ENCODE results near the gene ABCB1. TPM values are rescaled to one million over a fixed set of nuclear protein-coding genes. Genes with fewer than 3 reads are reported as not detected.
A peak's percentile ranks its signal among the peaks of the same experiment; 100 is the strongest.

The ABCB1 gene
- total RNA-seq, 2 donors from 2014 or later, result 1.5 to 3.0 TPM

DNA sequence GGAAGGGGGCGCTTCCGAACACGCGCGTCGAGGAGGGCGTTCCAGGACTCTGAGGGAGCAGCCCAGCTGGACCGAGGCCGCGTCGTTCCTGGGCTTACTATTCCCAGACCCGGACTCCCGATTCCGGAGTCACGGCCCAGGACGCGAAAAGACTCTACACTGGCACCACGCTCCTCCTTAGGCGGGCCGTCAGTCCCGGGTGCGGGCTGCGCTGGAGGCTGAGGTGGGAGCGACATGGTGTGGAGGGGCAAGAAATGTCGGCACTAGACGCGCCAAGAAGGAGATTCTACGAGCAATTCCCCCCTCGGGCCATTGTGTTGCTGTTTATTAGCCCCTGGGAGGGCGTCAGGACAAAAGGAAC is 26.9 kb upstream of the ABCB1 start:
- no peaks in the 10 kb centered on the region for H3K27me3 ChIP-seq
- no peaks in the 10 kb centered on the region for H3K36me3 ChIP-seq
- peak overlapping the region; percentile 65 to 79 for H3K27ac ChIP-seq
- no peaks in the 10 kb centered on the region for H3K9me3 ChIP-seq
- no peak for DNase-seq (ENCODE audit: low spot score)
- peaks cover 0 to 14% of the 10 kb centered on the region in 2 donors for H3K4me1 ChIP-seq
- H3K4me3 ChIP-seq, result peak overlapping the region; percentile 58 to 62
- TF ChIP-seq, protein P1, sequence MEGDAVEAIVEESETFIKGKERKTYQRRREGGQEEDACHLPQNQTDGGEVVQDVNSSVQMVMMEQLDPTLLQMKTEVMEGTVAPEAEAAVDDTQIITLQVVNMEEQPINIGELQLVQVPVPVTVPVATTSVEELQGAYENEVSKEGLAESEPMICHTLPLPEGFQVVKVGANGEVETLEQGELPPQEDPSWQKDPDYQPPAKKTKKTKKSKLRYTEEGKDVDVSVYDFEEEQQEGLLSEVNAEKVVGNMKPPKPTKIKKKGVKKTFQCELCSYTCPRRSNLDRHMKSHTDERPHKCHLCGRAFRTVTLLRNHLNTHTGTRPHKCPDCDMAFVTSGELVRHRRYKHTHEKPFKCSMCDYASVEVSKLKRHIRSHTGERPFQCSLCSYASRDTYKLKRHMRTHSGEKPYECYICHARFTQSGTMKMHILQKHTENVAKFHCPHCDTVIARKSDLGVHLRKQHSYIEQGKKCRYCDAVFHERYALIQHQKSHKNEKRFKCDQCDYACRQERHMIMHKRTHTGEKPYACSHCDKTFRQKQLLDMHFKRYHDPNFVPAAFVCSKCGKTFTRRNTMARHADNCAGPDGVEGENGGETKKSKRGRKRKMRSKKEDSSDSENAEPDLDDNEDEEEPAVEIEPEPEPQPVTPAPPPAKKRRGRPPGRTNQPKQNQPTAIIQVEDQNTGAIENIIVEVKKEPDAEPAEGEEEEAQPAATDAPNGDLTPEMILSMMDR (IDR thresholded peaks at IDR 0.05), result no peak

DNA sequence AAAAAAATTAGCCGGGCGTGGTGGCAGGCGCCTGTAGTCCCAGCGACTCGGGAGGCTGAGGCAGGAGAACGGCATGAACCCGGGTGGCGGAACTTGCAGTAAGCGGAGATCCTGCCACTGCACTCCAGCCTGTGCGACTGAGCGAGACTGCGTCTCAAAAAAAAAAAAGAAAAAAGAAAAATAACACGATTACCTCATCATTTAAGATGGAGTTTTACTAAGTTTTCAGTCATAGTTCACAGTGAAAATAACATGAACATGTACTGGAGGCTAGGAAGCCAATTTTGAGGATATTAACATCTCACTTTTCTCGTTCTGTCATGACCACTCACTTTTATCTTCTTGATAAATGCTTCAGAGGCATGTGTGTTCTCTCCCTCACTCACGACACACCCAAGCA is 24.4 kb upstream of the ABCB1 start:
- Histone ChIP-seq H3K36me3 (no peaks in the 10 kb centered on the region), H3K27ac (no peak overlapping the region), H3K4me3 (no peak overlapping the region), H3K4me1 (peaks cover 0 to 14% of the 10 kb centered on the region in 2 donors), H3K27me3 (no peaks in the 10 kb centered on the region), H3K9me3 (no peaks in the 10 kb centered on the region)
- TF ChIP-seq, protein P1 (IDR thresholded peaks at IDR 0.05), result no peak
- DNase-seq (ENCODE audit: low spot score), result no peak

DNA sequence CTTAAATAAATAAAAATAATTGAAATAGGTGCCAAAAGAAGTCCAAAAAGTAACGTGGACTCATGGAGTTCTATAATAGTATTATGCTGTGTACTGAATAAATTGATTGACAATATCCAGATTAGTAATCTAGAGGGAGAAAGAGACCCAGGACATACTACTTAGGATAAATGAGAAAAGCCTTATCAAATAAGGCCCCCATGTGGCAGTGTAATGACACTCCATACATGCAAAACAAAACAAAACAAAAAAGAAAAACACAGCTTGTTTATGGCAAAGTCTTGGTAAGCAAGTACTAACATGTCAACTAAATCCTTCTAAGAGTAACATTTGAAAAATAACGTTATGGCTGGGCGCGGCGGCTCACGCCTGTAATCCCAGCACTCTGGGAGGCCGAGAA is 23.9 kb upstream of the ABCB1 start:
- no peaks in the 10 kb centered on the region for H3K36me3 ChIP-seq
- TF ChIP-seq, protein P1 (IDR thresholded peaks at IDR 0.05), result no peak
- DNase-seq (ENCODE audit: low spot score), result no peak
- peaks cover 0 to 14% of the 10 kb centered on the region in 2 donors for H3K4me1 ChIP-seq
- no peak overlapping the region for H3K27ac ChIP-seq
- H3K4me3 ChIP-seq, result no peak overlapping the region
- H3K27me3 ChIP-seq, result no peaks in the 10 kb centered on the region
- H3K9me3 ChIP-seq, result no peaks in the 10 kb centered on the region

DNA sequence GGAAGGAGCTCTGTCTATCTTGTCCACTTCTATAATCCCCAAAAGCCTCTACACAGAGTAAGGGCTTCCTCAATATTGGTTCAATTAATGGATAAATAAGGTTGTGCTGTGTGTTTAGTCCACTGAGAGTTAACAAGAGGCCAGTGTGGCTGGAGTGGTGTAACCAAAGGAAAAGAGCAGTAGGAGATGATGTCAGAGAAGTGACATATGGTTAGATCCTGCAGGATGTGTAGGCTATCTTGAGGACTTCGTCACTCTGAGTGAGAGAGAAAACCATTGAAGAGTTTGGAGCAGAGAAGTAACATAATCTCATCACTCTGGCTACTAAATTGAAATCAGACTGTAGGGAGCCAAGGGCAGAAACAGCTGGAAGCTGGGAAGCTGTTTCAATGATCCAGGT is 14.5 kb upstream of the ABCB1 start:
- Histone ChIP-seq H3K27me3 (no peaks in the 10 kb centered on the region), H3K36me3 (no peaks in the 10 kb centered on the region), H3K4me1 (no peaks in the 10 kb centered on the region), H3K4me3 (no peak overlapping the region), H3K27ac (no peak overlapping the region), H3K9me3 (no peaks in the 10 kb centered on the region)
- DNase-seq (ENCODE audit: low spot score), result no peak
- TF ChIP-seq, protein P1 (IDR thresholded peaks at IDR 0.05), result no peak

DNA sequence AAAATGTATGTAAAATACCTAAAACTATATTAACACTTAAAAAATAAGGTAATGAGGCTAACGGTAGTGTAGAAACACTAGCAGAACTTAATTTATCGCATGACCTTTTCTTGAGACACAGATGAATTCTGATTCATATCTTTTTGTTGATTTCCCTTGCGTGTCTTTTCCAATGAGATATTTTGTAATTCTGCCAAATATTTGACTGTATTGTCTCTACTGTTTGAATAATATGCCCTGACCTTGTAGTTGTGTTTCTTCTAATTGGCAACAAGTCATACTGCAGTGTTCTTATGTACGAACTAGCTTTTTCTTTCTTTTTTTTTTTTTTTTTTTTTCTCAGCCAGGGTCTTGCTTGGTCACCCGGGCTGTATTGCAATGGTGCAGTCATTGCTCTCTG is 9.2 kb upstream of the ABCB1 start:
- H3K9me3 ChIP-seq, result no peaks in the 10 kb centered on the region
- H3K27me3 ChIP-seq, result no peaks in the 10 kb centered on the region
- H3K4me3 ChIP-seq, result no peak overlapping the region
- DNase-seq (ENCODE audit: low spot score), result no peak
- no peak overlapping the region for H3K27ac ChIP-seq
- no peaks in the 10 kb centered on the region for H3K36me3 ChIP-seq
- no peaks in the 10 kb centered on the region for H3K4me1 ChIP-seq
- TF ChIP-seq, protein P1 (IDR thresholded peaks at IDR 0.05), result no peak

DNA sequence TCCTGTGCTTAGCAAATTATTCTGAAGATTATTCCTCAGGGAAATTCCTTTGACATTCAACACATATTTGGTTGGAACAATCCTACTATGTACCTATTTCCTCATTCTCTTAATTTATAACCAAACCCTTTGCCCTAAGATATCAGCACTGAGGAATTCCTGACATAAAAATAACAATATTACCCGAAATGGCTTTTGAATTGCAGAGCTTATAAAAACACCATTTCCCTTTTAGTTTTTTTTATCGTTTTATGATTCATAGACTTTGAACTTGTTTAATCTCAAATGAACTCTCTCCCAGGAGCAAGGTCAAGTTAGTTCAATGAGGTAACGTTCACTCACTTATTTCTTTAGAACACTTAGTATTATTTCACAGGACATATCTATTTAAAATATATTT is 7.7 kb upstream of the ABCB1 start:
- H3K4me3 ChIP-seq, result no peak overlapping the region
- no peaks in the 10 kb centered on the region for H3K9me3 ChIP-seq
- TF ChIP-seq, protein P1 (IDR thresholded peaks at IDR 0.05), result no peak
- H3K36me3 ChIP-seq, result no peaks in the 10 kb centered on the region
- no peaks in the 10 kb centered on the region for H3K27me3 ChIP-seq
- DNase-seq (ENCODE audit: low spot score), result no peak
- H3K27ac ChIP-seq, result no peak overlapping the region
- H3K4me1 ChIP-seq, result no peaks in the 10 kb centered on the region

Measured in right atrium auricular region (tissue), 2 donors.